AG08395 (cell line): ENCODE data around the gene PRRC2B.
"Not testable (repeated sequence)": the region's sequence is repeated elsewhere in the genome, so short reads cannot be mapped to it uniquely, and the experiment has no call there.

Experiments used
- DNase-seq: peaks from one replicate; pipeline ENCODE4 v3.0.0; 2012; ENCODE audit warnings: mixed read lengths, low spot score

The PRRC2B gene

DNA sequence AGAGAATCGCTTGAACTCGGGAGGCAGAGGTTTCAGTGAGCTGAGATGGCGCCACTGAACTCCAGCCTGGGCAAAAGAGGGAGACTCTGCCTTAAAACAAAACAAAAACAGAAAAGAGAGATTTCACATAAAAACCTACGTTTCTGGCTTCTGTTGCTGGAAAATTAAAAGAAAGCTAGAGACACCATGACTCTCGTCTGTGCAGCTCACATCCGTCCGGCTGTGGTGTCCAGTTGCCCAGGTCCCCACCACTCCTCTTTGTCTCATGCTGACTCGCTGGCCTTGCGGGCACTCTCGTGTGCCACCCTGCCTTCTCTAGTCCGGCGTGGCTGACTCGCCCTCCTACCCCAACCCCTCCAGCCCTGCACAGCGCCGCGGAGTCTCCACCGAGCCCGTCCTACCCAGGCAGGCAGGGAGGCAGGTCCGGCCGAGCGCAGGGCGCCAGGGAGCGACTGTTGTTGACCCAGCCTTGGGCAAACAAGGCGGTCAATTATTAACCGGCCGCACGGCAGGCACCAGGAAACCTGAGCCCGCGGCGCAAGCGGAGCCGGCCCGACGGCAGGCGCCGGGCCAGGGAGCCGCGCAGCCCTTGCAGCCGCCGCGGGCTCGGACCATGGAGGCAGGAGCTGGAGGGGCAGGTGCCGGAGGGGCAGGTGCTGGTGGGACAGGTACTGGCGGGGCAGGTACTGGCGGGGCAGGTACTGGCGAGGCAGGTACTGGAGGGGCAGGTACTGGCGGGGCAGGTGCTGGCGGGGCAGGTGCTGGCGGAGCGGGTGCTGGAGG lies 151.3 kb downstream of the PRRC2B start, which contains the start of gene PRRT1B:
TSS of gene PRRT1B (plus strand) at position 521 of the 783 bp plus-strand sequence. CDS start at position 614, 93 bp downstream.
- no peak for DNase-seq

DNA sequence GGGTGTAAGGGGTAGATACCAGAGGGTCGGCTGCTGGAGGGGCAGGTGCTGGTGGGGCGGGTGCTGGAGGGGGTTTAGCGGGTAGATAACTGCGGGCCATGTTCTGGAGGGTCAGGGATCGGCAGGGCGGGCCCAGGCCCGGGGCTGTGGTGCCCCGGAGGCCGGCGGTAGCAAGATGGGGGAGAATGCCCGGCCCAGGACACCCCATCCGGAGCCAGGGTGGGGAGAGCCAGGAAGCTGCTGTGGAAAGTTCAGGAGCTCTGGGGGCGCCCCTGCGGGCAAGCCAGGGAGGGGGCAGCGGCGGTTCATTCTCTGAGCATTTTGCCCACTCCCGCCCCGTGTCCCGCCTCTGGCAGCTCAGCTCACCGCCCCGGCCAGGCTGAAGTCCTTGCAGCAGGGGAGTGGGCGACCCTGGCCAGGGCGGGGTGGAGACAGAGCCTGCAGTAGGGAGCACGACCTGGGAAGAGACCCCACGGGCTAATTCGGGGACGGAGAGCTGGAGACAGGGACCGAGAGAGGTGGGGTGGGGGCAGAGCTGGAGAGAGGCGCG lies 152.0 kb downstream of the PRRC2B start:
- no peak for DNase-seq

DNA sequence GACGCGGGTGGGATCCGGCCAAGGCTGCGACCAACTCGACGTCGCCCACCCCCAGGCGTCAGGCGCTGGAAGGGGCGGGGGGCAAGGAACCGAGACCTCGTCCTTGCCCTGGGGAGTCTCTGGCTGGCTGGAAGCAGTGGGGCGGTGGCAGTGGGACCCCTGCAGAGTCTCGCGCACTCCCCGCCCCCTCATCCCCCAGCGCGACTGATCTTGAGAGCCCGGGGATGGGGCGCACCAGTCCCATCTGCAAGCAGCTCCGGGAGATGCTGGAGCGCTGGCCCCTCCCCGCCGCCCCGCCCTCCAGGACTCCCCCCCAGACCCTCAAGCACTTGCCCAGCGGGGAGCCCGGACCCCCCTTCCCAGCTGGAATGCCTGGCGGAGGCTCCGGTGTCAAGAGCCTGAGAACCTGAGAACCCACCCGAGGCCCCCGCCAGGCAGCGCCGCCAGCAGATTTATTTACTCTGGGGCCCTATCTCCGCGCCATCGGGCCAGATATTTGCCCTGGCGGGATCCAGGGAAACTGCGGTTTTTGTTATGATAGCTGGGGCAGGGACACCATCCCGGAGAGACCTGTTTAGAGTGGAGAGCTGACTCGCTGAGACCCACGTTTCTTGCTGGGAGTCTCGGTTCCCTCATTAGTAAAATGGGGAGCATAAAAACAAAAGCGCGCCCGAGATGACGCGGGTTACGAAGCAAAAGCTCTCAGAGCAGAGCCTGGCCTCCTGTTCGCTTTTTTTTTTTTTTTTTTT lies 152.6 kb downstream of the PRRC2B start:
- peak; percentile 53 for DNase-seq

DNA sequence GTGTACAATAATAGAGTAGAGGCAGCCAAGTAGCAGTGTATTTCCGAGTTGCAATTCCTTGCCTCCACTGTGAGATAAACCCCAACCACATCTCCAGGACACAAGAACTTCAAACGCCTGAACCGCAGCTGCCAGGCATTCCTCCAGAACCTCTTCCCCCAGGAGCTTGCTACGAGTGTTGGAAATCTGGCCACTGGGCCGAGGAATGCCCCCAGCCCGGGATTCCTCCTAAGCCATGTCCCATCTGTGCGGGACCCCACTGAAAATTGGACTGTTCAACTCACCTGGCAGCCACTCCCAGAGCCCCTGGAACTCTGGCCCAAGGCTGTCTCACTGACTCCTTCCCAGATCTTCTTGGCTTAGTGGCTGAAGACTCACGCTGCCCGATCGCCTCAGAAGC lies 155.3 kb downstream of the PRRC2B start:
- not testable (repeated sequence) for DNase-seq
